NK-92 (cell line): ENCODE data around the gene RAI1.

Experiments
- DNase-seq: peaks from one replicate; lab custom pipeline; 2025; ENCODE audit not compliant: unreplicated experiment; lab: John Stamatoyannopoulos, UW

The RAI1 gene

GRCh38 chr17:17840751-17841591 is 159.7 kb downstream of the RAI1 start:
- no peak for DNase-seq

GRCh38 chr17:17841601-17842025 is 160.4 kb downstream of the RAI1 start:
- DNase-seq = no peak

- no peak for DNase-seq
These were observed 161.0 kb downstream of the RAI1 start for GRCh38 chr17:17842111-17842876.

- DNase-seq = no peak
These were observed 161.8 kb downstream of the RAI1 start for GRCh38 chr17:17843096-17843495.

- no peak for DNase-seq
These were observed 162.8 kb downstream of the RAI1 start for GRCh38 chr17:17844079-17844478.

DNA sequence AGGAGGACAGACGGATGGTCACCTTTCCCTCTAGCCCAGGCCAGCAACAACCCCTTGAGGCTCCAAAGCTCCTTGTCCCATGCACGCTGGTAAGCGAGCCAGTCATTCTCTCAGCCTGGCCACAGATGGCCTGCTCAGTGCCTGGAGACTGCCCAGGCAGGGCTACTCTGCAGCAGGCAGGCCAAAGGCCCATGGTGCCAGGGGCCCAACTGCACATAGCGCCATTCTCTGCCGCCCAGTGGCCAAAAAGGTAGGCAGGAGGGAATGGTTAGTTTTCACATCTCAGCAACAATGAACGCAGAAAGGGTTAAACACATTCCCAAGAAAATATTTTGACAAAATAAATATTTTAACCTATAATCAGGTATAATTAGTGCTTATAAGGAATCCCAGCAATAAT is 163.2 kb downstream of the RAI1 start:
- no peak for DNase-seq

DNA sequence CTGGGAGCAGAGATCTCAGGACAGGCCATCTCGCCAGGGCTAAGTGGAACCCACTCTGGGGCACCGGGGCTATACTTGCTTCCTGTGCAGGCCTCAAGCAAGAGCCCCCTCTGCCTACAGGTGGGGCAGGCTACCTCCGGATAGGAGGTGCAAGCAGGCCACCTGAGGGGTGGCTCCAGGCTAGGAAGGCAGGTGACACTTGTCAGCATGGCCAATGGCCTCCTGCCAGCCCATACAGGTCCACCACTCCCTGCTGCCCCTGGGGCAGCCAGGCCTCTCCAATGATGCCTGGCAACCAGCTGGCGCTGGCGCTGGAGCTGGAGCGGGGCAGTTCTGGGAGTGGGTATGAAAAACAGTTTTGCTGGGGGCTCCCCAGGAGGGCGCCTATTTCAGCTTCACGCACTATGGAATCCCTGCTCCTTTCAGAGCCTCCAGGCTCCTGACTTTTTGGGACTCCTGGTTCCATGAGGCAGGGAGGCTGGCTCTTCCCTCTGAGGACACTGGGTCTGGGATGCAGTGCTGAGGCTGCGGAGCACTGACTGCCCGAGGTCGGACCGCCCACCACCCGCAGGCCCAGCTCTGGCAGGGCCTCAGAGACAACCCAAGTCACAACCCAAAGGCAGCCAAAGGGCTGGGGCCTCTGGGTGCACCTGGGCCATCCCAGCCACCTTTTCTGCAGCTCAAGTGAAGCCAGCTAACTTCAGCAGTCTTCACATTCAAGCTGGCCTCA is 164.0 kb downstream of the RAI1 start:
- no peak for DNase-seq

- no peak for DNase-seq
These were observed 164.7 kb downstream of the RAI1 start for GRCh38 chr17:17846003-17846402.

- no peak for DNase-seq
These were observed 165.4 kb downstream of the RAI1 start for GRCh38 chr17:17846645-17847044.

DNA sequence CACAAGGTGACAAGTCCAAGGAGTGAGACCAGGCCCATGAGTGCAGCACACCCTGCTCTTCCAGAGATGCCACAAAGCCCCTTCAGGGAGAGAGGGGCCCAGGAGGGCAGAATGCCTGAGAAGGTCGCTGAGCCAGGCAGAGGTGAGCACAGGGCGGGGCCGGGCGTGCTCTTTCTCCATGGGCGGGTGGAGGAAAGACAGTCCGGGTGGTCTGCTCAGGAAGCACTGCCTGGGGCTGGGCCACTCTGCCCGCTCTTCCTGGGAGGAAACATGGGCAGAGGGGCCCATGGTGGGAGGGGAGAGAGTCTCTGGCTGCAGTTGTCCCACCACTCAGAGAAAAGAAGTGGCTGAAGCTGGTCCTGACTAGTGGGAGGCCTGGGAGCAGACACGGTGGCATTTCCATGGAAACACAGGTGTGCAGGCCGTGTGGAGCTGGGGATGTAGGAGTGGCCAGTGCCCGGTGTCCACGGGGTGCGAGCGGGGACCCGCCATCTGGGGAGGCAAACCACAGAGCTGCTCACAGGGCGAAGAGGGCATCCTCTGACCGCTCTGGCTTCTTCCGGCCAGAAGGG is 165.9 kb downstream of the RAI1 start:
- DNase-seq = no peak

DNA sequence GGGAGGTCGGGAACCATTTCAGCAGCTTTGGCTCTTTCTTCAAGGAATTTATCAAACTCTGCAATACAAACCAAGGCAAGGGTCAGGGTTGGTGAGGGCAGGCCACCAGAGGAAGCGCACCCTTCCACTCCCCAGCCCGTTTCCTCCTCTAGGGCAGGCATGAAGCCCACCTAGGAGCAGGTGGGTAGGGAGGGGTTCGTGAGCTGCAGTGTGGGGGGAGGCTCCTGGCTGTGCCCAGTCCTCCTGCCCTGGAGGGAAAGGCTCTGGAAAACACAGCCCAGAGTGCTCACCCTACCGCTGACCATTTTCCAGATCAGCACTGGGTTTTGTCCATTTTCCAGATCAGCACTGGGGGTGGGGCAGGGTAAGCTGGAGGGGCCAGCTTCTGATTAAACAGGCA is 166.5 kb downstream of the RAI1 start:
- no peak for DNase-seq

GRCh38 chr17:17848311-17849082 is 167.2 kb downstream of the RAI1 start:
- DNase-seq = no peak

GRCh38 chr17:17849147-17849820 is 168.0 kb downstream of the RAI1 start:
- DNase-seq = no peak

- DNase-seq = no peak
These were observed 168.7 kb downstream of the RAI1 start for GRCh38 chr17:17849845-17850373.

DNA sequence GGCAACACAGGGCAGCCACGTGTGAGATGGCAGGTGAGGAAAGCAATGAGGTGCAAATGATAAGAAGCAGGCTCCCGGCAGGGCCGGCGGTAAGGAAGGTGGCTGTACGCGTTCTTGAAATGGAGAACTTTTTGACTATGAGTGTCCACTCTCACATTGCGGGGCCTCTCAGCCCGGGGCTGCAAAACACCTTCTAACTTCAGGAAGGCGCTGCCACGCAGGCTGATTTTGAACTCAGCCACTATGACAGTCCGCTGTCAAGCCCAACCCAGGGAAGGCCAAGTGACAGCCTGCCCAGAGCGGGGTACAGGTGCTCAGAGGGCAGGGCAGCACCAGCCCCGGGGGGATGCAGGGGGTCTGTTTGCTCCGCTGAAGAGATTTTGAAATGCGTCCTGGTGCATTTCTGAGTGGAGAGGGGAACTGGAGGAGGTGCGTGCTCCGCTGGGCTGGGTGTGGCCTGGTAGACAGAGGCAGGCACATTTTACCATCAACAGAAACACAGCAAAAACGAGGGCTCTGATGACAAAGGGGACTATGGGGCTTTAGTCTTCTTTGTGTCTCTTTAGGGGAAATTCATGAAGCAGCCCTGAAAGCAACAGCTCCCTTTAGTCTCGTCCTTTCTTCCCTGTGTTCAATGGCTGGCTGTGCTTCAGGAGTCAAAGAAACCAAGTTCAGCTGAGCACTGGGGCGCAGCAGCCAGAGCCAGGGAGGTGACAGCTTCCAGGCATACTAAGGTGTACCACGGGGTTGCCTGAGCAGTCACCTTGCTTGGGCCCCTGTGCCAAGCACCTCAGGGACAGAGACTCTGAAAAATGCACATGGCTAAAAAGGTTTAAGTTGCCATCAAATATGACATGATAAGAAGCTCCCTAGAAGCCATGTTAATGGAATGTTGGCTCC is 170.1 kb downstream of the RAI1 start:
- no peak for DNase-seq

DNA sequence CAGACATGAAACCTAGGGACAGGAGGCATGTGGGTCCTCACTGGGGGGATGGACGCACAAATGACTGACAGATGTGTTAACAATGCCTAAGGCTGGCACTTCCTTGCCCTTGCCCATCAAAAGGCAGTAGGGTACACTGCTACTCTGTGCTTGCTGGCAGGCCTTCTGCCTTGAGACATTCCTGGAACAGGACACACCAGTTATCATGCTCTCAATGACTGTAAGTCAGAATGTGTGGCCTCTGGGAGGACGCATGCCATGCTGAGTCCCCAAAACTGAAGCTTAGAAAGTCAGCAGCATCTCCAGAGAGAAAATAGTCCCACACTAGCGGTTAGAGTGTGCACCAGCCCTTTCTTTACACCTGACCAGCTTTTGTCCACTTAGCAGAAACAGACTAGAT is 171.7 kb downstream of the RAI1 start:
- DNase-seq = no peak

DNA sequence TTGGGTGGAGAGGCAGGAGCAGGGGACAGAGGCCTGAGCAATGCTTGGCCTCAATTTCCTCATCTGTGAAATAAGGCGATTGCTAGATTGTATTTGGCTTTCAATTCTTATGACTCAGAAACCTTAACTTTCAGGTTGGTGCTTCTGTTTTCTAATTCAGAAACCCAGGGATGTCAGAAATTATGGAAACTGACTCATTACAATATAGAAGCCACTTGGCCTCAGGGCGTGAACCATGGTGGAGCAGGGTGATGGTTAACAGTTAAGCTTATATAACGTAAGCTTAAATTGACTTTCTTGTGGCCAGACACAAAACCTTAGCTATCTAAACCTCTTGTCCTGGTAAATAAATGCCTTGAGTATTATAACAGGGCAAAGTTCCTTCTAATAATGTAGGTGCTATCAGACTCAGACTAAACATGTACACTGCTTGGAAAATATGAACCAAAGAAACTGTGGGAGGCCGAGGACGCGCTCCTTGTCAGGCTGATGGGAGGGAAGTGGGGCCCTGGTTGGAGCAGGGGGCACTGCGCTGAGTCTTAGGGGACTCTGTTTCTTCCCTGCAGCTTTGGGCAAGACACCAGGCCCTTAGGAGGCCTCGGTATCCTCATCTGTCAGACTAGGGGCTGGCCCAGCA is 172.7 kb downstream of the RAI1 start:
- DNase-seq = no peak

DNA sequence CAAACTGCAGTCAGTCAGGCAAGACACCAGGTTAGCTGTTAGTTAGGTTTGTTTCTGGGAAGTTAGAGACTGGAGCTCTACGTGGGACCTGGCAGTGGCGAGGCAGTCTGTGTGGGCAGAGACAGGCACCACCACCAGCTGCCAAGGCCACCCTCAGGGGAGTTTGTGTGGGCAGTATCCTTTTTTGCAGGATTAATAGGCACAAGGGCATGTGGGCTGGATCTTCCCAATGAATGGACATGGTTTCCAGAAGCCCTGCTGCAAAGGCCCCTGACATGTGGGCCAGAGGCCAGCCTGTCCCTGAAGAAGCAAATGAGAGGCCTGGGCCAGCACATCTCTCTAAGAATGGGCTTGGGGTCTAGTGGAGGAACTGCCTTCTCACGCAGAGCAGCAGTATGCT is 174.7 kb downstream of the RAI1 start:
- no peak for DNase-seq
